Fibroblast of skin of right quadriceps (primary cell): ENCODE results near the gene FOXRED2.
"Not testable (repeated sequence)": the region's sequence is repeated elsewhere in the genome, so short reads cannot be mapped to it uniquely, and the experiment has no call there.

Experiments used
- DNase-seq: peaks from one replicate; pipeline ENCODE4 v3.0.0-alpha.2; 2013

FOXRED2 gene

DNA sequence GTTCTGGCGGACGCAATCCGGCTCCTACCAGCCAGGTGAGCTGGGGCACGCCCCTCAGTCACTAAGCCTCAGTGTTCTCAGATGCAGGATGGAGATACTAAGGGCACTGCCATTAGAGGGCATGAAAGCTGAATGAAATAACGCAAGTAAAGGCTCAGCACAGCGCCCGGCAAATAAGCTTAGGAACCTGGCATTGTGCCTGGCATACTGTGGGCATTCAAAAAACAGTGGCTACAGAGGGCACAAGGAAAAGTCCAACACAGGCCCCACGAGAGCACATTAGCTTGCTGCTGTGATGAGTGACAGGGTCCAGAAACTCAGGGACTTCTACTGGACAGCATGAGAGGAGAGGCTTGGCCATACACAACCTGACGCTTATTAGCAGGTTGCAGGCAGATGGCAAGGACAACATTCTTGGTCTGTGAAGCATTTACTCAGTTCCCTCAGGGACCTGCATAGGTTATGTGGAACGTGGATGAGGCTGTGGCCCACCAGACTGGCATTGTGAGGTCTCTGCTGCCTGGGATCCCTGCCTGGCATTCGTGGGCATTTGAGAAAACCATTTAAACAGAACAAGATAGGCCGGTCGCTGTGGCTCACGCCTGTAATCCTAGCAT lies 37.6 kb downstream of the FOXRED2 start:
- DNase-seq, result no peak

DNA sequence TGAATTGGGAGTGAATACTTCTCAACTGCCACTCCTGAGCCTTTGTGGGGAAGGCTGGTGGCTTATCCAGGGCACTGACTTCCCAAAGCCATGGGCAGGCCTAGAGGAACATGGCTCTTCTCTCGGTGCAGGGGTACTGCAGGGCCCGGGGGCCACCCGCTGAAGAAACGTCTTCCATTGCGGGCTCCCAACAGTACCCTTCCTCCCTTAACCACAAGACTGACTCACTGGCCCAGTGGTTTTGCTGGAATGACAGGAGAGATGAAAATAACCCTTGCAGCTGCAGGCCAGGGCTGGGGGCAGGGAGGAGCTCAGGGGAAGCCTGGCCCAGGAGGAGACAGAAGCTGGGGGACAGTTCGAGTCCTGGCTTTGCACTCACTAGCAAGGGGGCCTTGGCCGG lies 38.9 kb downstream of the FOXRED2 start:
- DNase-seq, result peak; percentile 98

DNA sequence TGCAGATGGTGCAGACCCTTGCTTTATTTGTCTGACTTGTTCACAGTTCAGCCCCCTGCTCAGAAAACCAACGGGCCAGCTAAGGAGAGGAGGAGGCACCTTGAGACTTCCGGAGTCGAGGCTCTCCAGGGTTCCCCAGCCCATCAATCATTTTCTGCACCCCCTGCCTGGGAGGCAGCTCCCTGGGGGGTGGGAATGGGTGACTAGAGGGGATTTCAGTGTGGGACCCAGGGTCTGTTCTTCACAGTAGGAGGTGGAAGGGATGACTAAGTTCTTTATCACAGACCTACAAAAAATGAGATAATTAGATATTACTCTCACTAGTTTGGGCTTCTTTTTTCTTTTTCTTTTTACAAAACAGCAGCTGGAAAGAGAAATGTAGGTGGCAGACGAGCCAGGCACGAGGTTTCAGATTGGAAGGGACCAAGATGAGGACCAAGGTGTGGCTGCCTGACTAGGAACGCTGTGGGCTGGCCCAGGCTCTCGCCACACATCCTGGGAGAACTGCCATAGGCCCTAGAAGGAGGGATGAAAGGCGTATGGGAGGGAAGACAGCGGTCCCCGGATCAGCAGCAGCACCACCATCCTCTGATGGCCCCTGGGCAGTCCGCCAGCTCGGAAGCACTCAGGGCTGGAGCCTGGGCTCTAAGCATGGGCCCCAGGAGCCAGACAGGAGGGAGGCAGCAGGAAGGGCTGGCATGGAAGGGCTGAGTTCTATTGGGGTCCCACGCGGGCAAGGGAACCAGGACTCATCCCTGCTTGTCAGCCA lies 39.6 kb downstream of the FOXRED2 start:
- peak; percentile 88 for DNase-seq

DNA sequence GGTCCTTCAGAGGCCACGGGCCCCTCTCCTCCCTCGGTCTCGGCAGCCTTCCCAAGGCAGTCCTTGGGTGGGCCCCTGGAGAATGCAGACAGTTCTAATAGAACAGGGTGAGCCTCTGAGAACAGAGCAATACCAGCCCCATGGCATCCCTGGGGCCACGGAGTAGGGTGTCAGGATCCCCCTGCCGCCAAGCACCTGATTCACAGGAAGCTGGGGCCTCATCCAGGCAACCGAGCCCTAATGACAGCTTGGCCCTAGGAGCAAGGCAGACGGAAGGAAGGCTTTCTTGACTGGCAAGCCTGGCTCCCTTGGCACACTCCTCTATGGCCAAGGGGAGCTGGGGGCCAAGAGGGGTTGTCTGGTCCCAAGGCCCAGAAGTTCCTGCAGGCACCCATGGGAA lies 40.6 kb downstream of the FOXRED2 start:
- DNase-seq, result no peak

DNA sequence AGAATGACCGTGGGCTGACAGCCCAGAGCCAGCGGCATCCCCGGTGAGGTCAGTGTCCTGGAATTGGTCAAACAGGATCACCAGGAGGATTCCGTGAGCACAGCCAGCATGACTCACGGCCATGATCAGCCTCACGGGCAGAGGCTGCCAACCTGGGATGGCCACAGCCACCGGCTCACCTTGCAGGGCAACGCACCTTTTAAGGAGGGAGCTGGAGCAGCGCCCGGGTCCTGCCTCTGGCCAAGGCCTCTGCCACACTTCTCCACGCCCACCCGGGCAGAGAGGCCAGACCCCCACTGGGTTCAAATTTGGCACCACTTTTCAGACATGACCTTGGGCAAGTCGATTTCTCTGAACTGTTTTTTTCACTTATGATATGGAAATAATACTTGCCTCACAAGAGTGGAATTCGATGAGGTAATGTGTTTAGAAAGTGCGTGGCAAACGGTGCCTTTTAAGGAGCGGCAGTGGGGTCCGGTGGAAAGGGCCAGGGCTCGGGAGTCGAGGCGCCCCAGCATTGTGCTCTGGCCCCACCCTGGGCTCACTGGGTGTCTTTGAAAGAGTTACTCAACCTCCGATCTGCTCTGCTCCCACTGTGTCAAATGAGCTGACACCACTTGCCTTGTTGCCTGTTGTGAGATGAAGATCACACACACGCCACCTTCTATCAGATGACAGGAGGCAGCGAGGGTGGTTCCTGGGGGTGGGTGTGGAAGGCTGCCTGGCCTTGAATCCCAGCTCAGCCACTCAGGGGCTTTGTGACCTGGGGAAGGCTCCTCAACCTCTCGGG lies 41.4 kb downstream of the FOXRED2 start:
- DNase-seq, result peak; percentile 89

DNA sequence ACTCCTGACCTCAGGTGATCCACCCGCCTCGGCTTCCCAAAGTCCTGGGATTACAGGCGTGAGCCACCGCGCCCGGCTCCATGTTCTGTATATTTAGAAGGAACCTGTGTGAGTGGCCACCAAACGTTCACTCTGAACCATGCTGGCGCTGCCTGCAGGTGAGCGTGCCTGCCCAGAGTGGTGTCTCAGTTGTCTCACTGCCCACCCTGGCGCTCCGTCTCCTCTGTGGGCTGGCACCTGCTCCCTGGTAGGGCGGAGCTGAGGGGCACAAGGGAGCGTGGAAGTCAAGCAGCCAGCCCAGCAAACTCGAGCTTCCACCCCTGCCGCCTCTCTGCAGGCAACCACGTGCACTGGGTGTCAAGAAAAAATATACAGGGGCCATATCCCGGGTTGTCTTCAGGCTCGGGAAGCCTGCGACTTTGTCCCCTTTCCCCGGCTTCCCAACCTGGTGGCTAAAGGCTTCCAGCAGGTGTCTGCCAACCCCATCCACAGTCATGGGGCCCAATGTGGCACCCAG lies 42.1 kb downstream of the FOXRED2 start:
- no peak for DNase-seq

DNA sequence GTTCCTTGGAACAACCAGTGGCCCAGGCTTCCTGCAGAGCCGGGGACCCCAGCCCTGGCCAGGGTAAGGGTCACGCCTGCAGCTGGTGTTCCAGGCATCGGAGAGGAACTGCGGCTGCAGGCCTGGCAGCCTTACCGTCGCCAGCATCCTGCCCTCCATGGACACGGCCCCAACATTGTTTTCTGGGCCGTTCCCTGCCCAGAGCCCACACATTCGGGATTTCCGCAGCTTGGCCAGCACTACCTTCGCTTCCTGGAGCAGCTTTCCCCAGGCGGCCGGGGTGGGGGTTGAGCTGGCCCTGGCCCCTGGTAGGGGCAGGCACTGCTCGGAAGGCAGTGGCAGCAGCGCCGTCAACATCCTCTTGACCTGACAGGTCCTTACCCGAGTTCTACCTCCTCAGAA lies 43.1 kb downstream of the FOXRED2 start:
- no peak for DNase-seq

DNA sequence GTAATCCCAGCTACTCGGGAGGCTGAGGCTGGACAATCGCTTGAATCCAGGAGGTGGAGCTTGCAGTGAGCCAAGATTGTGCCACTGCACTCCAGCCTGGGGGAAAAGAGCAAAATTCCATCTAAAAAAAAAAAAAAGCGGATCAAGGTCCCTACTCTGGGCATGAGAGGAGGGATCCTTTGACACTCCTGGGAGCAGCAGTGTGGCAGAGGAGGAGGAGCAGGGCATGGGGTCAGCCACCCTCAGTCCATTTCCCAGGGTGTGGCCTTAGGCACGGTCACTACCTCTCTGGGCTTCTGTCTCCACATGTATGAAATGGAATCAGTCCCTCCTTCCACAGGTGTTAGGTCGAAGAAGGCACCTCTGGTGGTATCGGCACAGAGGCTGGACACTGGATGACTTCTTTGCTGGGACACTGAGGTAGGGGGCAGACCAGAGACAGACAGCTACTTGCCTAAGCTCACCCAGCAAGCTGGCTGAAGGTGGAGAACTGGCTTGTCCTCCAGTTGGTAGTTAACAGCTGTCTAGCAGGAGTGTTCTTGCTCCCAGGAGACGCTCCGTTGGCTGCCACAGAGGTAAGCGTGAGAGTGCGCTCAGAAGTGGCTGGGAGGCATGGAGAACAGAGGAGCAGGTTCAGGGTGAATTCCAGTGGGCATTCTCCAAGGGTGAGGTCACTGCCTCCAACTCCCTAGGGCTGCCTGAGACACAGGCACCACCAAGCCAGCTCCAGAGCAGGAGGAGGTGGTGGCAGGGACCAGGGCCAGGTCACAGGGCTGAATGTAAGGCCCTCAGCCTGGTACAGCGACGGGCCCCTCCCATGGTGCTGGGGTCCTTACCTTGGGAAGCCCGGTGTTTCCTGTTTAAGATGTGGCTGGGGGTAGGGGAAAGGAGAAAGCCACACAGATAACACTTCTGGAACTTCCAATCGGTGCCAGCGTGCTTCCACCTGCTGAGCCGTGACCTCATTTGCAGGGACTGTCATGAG lies 44.9 kb downstream of the FOXRED2 start:
- peak; percentile 93 for DNase-seq

DNA sequence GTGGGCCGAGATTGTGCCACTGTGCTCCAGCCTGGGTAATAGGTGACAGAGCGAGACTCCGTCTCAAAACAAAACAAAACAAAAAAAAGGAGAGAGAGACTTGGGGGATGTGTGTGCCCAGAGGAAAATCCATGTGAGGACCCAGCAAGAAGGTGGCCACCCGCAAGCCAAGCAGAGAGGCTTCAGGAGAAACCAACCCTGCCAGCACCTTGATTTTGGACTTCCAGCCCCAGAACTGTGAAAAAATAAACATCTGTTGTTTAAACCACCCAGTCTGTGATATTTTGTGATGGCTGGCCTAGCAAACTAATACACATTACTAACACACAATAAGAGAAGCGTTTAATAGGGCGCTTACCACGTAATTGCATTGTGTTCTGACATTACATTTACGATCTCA lies 46.6 kb downstream of the FOXRED2 start:
- DNase-seq, result no peak

DNA sequence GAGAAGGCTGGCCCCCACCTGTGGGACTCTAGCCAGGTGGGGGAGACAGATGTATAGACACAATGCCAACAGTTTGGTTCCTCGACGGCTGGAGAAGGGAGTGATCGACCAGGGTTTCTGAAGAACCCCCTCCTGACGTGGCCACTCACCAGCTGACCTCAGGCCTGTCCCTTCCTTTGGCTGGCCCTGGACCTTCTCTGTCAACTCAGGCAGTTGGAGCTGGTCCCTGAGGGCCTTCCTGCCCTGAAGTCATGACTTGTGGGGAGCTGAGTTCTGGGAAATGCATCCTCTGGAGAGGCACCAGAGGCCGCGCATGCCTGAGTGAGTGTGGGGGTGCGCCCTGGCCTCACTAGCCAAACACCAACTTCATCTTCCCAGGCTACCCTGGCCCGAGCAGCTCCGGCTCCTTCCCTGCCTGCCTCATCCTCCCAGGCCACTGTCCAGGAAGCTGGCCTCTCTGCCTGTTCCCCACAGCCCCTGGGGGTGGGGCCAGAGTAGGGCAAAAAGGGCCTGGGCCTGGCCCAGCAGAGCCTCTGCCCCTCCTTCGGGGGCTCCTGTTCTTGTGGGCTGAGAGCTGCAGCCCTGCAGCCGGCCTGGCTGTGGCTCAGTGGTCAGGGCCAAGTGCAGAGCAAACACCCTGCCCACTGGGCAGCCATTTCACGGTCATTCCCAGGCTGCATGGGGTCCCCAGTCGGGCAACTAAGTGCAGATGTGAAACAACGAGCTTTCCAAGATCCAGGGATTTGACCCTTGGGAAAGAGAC lies 49.0 kb downstream of the FOXRED2 start:
- no peak for DNase-seq

DNA sequence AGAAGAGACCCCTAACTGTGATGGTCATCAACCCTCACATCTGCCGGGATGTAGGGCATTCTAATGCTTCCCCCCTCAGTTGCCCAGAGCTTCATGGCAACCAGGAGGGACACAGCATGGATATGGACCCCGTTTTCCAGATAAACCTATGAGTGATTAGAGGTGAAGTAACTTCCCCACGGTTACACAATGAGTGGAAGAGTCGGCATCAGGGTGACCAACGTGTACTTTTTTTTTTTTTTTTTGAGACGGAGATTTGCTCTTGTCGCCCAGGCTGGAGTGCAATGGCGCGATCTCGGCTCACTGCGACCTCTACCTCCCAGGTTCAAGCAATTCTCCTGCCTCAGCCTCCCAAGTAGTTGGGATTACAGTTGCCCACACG lies 50.4 kb downstream of the FOXRED2 start:
- DNase-seq, result no peak

DNA sequence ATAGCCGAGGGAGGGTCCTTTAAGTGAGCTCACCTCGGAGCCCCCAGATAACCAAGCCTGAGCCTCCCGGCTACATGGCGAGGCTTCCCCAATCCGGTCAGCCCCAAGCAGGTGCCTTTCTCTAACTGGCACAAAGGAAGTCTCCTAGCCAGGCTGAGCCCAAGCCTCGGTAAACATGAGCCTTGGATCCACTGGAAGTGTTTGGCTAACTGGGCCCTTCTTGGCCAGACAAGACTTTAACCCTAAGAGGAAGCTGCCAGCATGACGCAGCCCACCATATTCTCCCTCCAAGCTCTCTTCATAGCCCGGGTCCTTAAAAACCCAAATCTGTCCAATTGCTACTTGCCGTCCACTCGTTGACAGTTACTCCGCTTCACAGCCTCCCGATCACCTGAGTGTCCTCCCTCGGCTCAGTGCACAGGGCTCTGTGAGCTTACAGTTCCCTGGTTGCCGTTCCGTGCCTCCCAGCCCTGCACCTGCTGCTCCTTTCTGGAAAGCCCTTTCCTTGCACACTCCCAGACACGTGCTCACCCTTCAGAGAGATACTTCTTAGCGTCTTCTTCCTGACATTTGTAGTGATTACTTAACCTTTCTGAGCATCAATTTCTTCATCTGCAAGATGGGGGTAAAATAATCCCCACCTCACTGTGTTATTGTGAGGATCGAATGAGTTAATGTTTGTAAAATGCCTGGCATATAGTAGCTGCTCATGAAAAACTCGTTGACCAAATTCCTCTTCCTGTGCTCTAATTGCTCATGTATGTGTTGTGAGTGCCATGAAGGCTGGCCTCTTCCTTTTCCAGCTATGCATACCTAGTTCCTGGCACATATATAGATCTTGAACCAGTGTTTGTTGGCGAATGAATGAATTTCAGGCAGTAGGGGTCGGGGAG lies 51.0 kb downstream of the FOXRED2 start:
- no peak for DNase-seq

DNA sequence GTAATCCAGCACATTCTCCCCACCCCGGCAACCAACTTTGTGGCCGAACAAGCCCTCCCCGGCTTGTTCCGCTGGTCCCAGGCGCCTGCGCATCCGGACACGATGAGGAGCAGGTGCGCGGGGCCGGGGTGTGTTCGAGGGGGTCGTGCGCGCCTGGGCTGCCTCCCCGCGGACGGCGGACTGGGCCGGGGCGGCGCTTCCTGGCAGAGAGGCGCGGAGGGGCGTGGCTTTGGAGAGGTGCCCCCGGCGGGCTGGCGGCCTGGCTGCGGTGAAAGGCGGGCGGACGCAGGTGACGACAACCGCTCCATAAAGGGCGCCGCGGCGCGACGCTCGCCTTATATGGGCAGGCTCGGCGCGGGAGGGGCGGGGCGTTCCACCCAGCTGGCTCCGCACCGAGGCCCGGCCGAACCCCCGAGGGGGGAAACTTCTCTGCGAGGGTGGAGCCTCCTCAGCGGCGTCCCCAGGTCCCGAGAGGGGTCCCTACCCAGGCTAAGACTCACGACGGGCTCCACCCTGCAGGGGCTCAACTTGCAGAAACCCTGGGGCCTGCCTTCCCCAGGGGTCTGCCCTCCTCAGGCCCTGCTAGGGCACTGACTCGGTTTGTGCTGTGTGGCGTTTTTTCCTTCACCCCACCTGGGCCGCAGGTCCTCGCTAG lies 51.8 kb downstream of the FOXRED2 start:
- DNase-seq, result peak; percentile 88

DNA sequence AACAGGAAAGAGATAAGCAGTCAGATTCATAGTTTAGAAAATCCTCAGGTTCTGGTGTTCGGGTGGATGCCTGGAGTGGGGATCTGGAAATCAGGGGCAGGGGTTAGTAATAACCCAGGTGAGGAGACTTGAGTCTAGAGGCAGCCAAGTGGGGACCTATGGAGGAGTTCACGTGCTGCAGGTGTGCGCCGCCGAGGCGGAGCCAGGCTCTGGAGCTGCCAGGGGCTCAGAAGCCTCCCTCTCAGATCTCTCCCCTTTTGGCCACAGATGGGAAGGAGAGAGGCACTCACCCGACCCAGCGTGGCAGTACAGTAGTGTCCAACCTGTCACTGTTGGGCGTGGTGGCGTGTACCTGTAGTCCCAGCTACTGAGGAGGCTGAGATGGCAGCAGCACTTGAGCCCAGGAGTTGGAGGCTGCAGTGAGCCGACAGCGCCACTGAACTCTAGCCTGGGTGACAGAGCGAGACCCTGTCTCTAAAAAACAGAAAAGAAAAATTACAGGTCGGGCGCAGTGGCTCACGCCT lies 52.9 kb downstream of the FOXRED2 start:
- no peak for DNase-seq

DNA sequence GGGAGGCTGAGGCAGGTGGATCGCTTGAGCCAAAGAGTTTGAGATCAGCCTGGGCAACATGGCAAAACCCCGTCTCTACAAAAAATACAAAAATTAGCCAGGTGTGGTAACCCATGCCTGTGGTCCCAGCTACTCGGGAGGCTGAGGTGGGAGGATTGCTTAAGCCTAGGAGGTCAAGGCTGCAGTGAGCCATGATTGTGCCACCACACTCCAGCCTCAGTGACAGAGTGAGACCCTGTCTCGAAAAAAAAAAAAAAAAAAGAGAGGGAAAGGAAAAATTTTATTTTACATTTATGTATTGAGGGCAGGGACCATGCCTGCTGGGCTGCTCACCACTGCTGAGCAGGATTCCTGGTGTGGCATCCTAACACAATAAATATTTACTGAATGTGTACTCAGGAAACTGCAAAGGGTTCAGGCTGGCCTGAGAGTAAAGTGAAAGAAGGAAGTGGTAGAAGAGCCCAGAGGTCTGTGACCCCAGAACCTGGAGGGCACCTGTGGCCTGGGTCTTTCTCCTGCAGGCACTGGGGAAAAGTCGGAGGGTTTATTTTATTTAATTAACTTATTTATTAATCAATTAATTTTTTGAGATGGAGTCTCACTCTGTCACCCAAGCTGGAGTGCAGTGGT lies 53.7 kb downstream of the FOXRED2 start:
- not testable (repeated sequence) for DNase-seq

DNA sequence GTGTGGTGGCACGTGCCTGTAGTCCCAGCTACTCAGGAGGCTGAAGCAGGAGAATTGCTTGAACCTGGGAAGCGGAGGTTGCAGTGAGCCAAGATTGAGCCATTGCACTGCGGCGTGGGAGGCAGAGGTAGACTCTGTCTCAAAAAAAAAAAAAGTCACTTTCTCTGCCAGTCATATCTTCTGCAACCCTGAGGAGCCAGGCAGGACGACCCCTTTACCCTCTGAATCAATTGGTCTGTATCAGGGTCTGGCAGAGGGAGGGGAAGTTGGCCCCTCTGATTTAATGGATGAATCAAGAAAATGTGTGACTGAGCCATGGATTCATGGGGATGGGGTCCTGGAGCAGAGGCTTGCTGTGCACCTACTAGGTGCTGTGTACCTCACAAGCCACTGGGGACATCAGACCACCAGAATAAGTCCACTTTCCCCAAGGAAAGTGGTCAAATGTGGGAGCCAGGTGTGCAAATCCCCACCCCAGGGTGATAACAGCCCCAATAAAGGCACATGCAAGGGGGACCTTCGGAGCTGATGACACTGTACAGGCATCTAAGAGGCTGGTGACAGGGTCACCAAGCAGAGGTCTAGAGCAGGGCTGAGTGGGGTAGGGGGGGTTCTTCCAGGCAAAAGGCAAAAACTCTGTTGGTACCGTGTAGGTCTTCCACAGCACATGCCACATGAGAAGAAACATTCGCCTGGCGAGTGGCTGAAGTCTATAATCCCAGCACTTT lies 54.4 kb downstream of the FOXRED2 start:
- no peak for DNase-seq

DNA sequence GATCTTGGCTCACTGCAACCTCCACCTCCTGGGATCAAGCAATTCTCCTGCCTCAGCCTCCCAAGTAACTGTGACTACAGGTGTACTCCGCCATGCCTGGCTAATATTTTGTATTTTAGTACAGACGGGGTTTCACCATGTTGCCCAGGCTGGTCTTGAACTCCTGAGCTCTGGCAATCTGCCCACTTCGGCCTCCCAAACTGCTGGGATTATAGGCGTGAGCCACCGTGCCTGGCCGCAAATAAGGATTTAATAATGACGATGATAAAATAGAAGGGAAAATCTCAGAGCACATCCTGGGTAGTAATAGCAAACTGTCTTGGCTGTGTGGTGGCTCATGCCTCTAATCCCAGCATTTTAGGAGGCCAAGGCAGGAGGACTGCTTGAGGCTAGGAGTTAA lies 55.9 kb downstream of the FOXRED2 start:
- DNase-seq, result not testable (repeated sequence)

DNA sequence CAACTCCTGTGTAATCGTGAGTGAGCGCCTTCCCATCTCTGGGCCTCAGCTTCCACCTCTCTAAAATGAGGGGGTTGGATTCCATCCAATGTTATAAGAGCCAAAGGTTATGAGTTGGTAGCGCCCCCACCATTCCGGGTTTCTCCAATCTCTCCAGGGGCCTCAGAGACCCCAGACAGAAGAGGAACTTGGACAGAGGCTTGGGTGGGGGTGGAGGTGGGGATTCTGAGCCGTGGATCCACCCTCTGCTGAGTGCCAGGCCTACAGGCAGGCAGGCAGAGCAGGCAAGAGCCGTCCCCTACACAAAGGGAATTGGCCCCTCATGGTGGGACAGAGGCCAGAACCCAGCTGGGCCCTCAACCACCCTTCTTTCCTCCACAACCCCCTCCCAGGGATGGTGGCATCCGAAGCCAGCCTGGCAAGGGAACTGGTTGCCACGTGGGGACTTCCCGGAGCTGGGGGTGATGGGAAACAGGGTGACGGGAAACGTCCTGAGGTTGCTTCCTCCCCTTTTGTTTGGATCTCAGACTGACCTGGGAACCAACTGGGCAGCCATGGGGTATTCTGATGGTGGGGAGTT lies 57.2 kb downstream of the FOXRED2 start:
- no peak for DNase-seq
